ENCODE results near the gene NIT2.
"Not testable (repeated sequence)": the region's sequence is repeated elsewhere in the genome, so short reads cannot be mapped to it uniquely, and the experiment has no call there.

Gene NIT2

GRCh38 chr3:100335434-100335833, 877 bp downstream of the NIT2 start:
- H3K27me3 ChIP-seq (ENCODE audit: insufficient read depth, poor library complexity, severe bottlenecking) = no peaks in the 10 kb centered on the region
- peak overlapping the region; percentile 62 for H3K27ac ChIP-seq (replicated peaks)
- peak overlapping the region; percentile 72 for H3K4me3 ChIP-seq (replicated peaks; ENCODE audit: insufficient read depth, low read length)
- peak; percentile 48 to 55 for DNase-seq (ENCODE audit: low read depth in 1 of 2, low spot score in 1 of 2)
- TF ChIP-seq POLR2AphosphoS5 (IDR thresholded peaks at IDR 0.05; ENCODE audit: low read depth) = no peak
- TF ChIP-seq SPI1 (IDR thresholded peaks at IDR 0.05; ENCODE audit: borderline replicate concordance, low read depth) = peak; percentile 68; the same call in 1 of the 2 replicates
- TF ChIP-seq REST (IDR thresholded peaks at IDR 0.05; ENCODE audit: insufficient replicate concordance, low read depth) = no peak

- DNase-seq (ENCODE audit: low read depth in 1 of 2, low spot score in 1 of 2); H3K27ac ChIP-seq (replicated peaks); H3K4me3 ChIP-seq (replicated peaks; ENCODE audit: insufficient read depth, low read length): not testable (repeated sequence)
Observed at GRCh38 chr3:100336229-100336628, 1.7 kb downstream of the NIT2 start.

GRCh38 chr3:100338911-100339310, 4.4 kb downstream of the NIT2 start:
- TF ChIP-seq CTCF (IDR thresholded peaks at IDR 0.05; ENCODE audit: insufficient read depth, low read length) (no peak), SPI1 (IDR thresholded peaks at IDR 0.05; ENCODE audit: borderline replicate concordance, low read depth) (no peak), GABPA (IDR thresholded peaks at IDR 0.05; ENCODE audit: low read depth) (no peak), POLR2AphosphoS5 (IDR thresholded peaks at IDR 0.05; ENCODE audit: low read depth) (no peak), REST (IDR thresholded peaks at IDR 0.05; ENCODE audit: insufficient replicate concordance, low read depth) (no peak)
- DNase-seq (ENCODE audit: low read depth in 1 of 2, low spot score in 1 of 2) = no peak
- H3K27me3 ChIP-seq (ENCODE audit: insufficient read depth, poor library complexity, severe bottlenecking) = no peaks in the 10 kb centered on the region
- H3K27ac ChIP-seq (replicated peaks) = no peak overlapping the region
- H3K4me3 ChIP-seq (replicated peaks; ENCODE audit: insufficient read depth, low read length) = no peak overlapping the region

More at GRCh38 chr3:100336229-100336628, 1.7 kb downstream of the NIT2 start:
- H3K27me3 ChIP-seq (ENCODE audit: insufficient read depth, poor library complexity, severe bottlenecking) = not testable (repeated sequence)

- no peak overlapping the region for H3K27ac ChIP-seq (replicated peaks)
- H3K27me3 ChIP-seq (ENCODE audit: insufficient read depth, poor library complexity, severe bottlenecking) = no peaks in the 10 kb centered on the region
- DNase-seq (ENCODE audit: low read depth in 1 of 2, low spot score in 1 of 2) = no peak
- TF ChIP-seq GABPA (IDR thresholded peaks at IDR 0.05; ENCODE audit: low read depth) (no peak), REST (IDR thresholded peaks at IDR 0.05; ENCODE audit: insufficient replicate concordance, low read depth) (no peak), POLR2AphosphoS5 (IDR thresholded peaks at IDR 0.05; ENCODE audit: low read depth) (no peak), CTCF (IDR thresholded peaks at IDR 0.05; ENCODE audit: insufficient read depth, low read length) (no peak), SPI1 (IDR thresholded peaks at IDR 0.05; ENCODE audit: borderline replicate concordance, low read depth) (no peak)
- no peak overlapping the region for H3K4me3 ChIP-seq (replicated peaks; ENCODE audit: insufficient read depth, low read length)
Observed at GRCh38 chr3:100339786-100340185, 5.2 kb downstream of the NIT2 start.

All from HL-60 (cell line).